WTC11 (cell line): ENCODE measurements around the gene DNAJC7.

ENCODE experiments used
- GRHL2 ChIP-seq: fragments of 250-450 bp; sonication (Bioruptor Pico); IDR thresholded peaks from 2 replicates; pipeline ENCODE4 v1.8.0; 2022; ENCODE audit warnings: mild to moderate bottlenecking, moderate library complexity; ENCODE audit not compliant: insufficient replicate concordance, severe bottlenecking
- JUN ChIP-seq: sonication (generic); formaldehyde crosslinking; IDR thresholded peaks from 2 replicates; pipeline ENCODE4 v1.8.0; 2023; ENCODE audit warnings: mild to moderate bottlenecking, missing genetic modification reagents
- MYBL2 ChIP-seq: sonication (generic); formaldehyde crosslinking; IDR thresholded peaks from 2 replicates; pipeline ENCODE4 v1.8.1; 2023; ENCODE audit warnings: mild to moderate bottlenecking, moderate library complexity, missing genetic modification reagents
- NFYB ChIP-seq: sonication (generic); formaldehyde crosslinking; conservative IDR thresholded peaks from 2 replicates; pipeline ENCODE4 v1.8.0; 2022; ENCODE audit warnings: low read depth, missing genetic modification reagents
- NR2C2 ChIP-seq: sonication (generic); formaldehyde crosslinking; IDR thresholded peaks from 2 replicates; pipeline ENCODE4 v1.8.0; 2022; ENCODE audit warnings: mild to moderate bottlenecking, missing genetic modification reagents
- SMAD3 ChIP-seq: sonication (generic); formaldehyde crosslinking; IDR thresholded peaks from 2 replicates; pipeline ENCODE4 v1.8.0; 2022; ENCODE audit warnings: missing genetic modification reagents, mild to moderate bottlenecking, borderline replicate concordance
- SP1 ChIP-seq: sonication (generic); formaldehyde crosslinking; conservative IDR thresholded peaks from 2 replicates; pipeline ENCODE4 v1.8.1; 2022; ENCODE audit warnings: missing genetic modification reagents
- ZNF423 ChIP-seq: fragments of 250-450 bp; sonication (Bioruptor Pico); IDR thresholded peaks from 2 replicates; pipeline ENCODE4 v2.1.2; 2022; ENCODE audit warnings: mild to moderate bottlenecking, moderate library complexity
- TF ChIP-seq, protein P1 (sequence below): sonication (generic); formaldehyde crosslinking; IDR thresholded peaks from 2 replicates; pipeline ENCODE4 v1.8.0; 2022; ENCODE audit warnings: mild to moderate bottlenecking, missing genetic modification reagents
- TF ChIP-seq, protein P2 (sequence below): fragments of 200-600 bp; IDR thresholded peaks from 2 replicates; pipeline ENCODE4 v1.8.0; 2022; ENCODE audit warnings: antibody characterized with exemption
- TF ChIP-seq, protein P3 (sequence below): sonication (generic); formaldehyde crosslinking; IDR thresholded peaks from 2 replicates; pipeline ENCODE4 v1.8.0; 2022; ENCODE audit warnings: mild to moderate bottlenecking, missing genetic modification reagents
- TF ChIP-seq, protein P4 (sequence below): fragments of 250-450 bp; sonication (Bioruptor Pico); IDR thresholded peaks from 2 replicates; pipeline ENCODE4 v1.9.0; 2021; ENCODE audit warnings: mild to moderate bottlenecking
- TF ChIP-seq, protein P5 (sequence below): sonication (generic); formaldehyde crosslinking; IDR thresholded peaks from 2 replicates; pipeline ENCODE4 v1.8.1; 2022; ENCODE audit warnings: low read depth, missing genetic modification reagents, borderline replicate concordance
- TF ChIP-seq, protein P6 (sequence below): sonication (generic); formaldehyde crosslinking; IDR thresholded peaks from 2 replicates; pipeline ENCODE4 v1.8.1; 2023; ENCODE audit warnings: mild to moderate bottlenecking, missing genetic modification reagents, moderate library complexity

DNA sequence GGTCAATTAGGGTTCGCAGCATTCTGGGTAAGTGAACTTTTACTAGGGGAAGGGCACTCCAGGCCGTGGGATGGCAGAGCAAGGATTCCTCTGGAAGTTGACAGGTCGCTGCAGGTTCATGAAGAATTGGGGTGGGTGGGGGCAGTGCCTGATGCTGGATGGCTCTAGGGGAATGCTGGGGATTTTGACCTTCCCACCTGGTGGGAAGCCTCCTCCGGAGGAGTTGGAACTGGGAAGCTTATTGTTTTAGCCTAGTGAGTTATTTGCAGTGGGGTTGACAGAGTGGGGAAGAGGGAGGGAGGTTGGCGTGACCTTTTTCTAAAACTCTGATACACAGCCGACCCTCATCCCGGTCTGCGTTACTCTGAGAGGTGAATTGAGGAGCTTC, 33.8 kb upstream of the DNAJC7 start:
- TF ChIP-seq, protein P1, sequence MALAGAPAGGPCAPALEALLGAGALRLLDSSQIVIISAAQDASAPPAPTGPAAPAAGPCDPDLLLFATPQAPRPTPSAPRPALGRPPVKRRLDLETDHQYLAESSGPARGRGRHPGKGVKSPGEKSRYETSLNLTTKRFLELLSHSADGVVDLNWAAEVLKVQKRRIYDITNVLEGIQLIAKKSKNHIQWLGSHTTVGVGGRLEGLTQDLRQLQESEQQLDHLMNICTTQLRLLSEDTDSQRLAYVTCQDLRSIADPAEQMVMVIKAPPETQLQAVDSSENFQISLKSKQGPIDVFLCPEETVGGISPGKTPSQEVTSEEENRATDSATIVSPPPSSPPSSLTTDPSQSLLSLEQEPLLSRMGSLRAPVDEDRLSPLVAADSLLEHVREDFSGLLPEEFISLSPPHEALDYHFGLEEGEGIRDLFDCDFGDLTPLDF (CRISPR knock-in tag): no peak
- TF ChIP-seq SP1 (CRISPR knock-in tag) (no peak), GRHL2 (CRISPR knock-in tag) (no peak), NFYB (CRISPR knock-in tag) (no peak), MYBL2 (no peak), NR2C2 (CRISPR knock-in tag) (no peak), JUN (CRISPR knock-in tag) (no peak), SMAD3 (CRISPR knock-in tag) (no peak), ZNF423 (no peak)
- TF ChIP-seq, protein P2, sequence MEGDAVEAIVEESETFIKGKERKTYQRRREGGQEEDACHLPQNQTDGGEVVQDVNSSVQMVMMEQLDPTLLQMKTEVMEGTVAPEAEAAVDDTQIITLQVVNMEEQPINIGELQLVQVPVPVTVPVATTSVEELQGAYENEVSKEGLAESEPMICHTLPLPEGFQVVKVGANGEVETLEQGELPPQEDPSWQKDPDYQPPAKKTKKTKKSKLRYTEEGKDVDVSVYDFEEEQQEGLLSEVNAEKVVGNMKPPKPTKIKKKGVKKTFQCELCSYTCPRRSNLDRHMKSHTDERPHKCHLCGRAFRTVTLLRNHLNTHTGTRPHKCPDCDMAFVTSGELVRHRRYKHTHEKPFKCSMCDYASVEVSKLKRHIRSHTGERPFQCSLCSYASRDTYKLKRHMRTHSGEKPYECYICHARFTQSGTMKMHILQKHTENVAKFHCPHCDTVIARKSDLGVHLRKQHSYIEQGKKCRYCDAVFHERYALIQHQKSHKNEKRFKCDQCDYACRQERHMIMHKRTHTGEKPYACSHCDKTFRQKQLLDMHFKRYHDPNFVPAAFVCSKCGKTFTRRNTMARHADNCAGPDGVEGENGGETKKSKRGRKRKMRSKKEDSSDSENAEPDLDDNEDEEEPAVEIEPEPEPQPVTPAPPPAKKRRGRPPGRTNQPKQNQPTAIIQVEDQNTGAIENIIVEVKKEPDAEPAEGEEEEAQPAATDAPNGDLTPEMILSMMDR: no peak
- TF ChIP-seq, protein P3, sequence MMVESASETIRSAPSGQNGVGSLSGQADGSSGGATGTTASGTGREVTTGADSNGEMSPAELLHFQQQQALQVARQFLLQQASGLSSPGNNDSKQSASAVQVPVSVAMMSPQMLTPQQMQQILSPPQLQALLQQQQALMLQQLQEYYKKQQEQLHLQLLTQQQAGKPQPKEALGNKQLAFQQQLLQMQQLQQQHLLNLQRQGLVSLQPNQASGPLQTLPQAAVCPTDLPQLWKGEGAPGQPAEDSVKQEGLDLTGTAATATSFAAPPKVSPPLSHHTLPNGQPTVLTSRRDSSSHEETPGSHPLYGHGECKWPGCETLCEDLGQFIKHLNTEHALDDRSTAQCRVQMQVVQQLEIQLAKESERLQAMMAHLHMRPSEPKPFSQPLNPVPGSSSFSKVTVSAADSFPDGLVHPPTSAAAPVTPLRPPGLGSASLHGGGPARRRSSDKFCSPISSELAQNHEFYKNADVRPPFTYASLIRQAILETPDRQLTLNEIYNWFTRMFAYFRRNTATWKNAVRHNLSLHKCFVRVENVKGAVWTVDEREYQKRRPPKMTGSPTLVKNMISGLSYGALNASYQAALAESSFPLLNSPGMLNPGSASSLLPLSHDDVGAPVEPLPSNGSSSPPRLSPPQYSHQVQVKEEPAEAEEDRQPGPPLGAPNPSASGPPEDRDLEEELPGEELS (CRISPR knock-in tag): no peak
- TF ChIP-seq, protein P4, sequence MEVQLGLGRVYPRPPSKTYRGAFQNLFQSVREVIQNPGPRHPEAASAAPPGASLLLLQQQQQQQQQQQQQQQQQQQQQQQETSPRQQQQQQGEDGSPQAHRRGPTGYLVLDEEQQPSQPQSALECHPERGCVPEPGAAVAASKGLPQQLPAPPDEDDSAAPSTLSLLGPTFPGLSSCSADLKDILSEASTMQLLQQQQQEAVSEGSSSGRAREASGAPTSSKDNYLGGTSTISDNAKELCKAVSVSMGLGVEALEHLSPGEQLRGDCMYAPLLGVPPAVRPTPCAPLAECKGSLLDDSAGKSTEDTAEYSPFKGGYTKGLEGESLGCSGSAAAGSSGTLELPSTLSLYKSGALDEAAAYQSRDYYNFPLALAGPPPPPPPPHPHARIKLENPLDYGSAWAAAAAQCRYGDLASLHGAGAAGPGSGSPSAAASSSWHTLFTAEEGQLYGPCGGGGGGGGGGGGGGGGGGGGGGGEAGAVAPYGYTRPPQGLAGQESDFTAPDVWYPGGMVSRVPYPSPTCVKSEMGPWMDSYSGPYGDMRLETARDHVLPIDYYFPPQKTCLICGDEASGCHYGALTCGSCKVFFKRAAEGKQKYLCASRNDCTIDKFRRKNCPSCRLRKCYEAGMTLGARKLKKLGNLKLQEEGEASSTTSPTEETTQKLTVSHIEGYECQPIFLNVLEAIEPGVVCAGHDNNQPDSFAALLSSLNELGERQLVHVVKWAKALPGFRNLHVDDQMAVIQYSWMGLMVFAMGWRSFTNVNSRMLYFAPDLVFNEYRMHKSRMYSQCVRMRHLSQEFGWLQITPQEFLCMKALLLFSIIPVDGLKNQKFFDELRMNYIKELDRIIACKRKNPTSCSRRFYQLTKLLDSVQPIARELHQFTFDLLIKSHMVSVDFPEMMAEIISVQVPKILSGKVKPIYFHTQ: no peak
- TF ChIP-seq, protein P5, sequence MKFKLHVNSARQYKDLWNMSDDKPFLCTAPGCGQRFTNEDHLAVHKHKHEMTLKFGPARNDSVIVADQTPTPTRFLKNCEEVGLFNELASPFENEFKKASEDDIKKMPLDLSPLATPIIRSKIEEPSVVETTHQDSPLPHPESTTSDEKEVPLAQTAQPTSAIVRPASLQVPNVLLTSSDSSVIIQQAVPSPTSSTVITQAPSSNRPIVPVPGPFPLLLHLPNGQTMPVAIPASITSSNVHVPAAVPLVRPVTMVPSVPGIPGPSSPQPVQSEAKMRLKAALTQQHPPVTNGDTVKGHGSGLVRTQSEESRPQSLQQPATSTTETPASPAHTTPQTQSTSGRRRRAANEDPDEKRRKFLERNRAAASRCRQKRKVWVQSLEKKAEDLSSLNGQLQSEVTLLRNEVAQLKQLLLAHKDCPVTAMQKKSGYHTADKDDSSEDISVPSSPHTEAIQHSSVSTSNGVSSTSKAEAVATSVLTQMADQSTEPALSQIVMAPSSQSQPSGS: no peak
- TF ChIP-seq, protein P6, sequence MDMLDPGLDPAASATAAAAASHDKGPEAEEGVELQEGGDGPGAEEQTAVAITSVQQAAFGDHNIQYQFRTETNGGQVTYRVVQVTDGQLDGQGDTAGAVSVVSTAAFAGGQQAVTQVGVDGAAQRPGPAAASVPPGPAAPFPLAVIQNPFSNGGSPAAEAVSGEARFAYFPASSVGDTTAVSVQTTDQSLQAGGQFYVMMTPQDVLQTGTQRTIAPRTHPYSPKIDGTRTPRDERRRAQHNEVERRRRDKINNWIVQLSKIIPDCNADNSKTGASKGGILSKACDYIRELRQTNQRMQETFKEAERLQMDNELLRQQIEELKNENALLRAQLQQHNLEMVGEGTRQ (CRISPR knock-in tag): no peak
